ENCODE measurements around the gene PRH2. TPM values are rescaled to one million over a fixed set of nuclear protein-coding genes. Genes with fewer than 3 reads are reported as not detected.

PRH2 gene
- polyA plus RNA-seq, 1 donor from 2014 or later, result not detected

GRCh38 chr12:10940389-10940788 is 11.4 kb downstream of the PRH2 start:
- H3K27ac Mint-ChIP-seq, result no peak overlapping the region
- H3K9me3 Mint-ChIP-seq, result peaks cover 0 to 4% (median 0%) of the 10 kb centered on the region in 3 donors
- no peak overlapping the region for H3K4me3 Mint-ChIP-seq
- H3K27me3 Mint-ChIP-seq, result no peaks in the 10 kb centered on the region
- H3K36me3 Mint-ChIP-seq, result peaks cover 7% of the 10 kb centered on the region
- H3K4me1 Mint-ChIP-seq, result peaks cover 2 to 3% (median 3%) of the 10 kb centered on the region in 3 donors

- peaks cover 7% of the 10 kb centered on the region for H3K36me3 Mint-ChIP-seq
- H3K4me3 Mint-ChIP-seq, result no peak overlapping the region
- peaks cover 2 to 3% (median 3%) of the 10 kb centered on the region in 3 donors for H3K4me1 Mint-ChIP-seq
- H3K9me3 Mint-ChIP-seq, result peaks cover 0 to 4% (median 0%) of the 10 kb centered on the region in 3 donors
- H3K27ac Mint-ChIP-seq, result no peak overlapping the region
- no peaks in the 10 kb centered on the region for H3K27me3 Mint-ChIP-seq
Measured at GRCh38 chr12:10941369-10941768, 12.3 kb downstream of the PRH2 start.

DNA sequence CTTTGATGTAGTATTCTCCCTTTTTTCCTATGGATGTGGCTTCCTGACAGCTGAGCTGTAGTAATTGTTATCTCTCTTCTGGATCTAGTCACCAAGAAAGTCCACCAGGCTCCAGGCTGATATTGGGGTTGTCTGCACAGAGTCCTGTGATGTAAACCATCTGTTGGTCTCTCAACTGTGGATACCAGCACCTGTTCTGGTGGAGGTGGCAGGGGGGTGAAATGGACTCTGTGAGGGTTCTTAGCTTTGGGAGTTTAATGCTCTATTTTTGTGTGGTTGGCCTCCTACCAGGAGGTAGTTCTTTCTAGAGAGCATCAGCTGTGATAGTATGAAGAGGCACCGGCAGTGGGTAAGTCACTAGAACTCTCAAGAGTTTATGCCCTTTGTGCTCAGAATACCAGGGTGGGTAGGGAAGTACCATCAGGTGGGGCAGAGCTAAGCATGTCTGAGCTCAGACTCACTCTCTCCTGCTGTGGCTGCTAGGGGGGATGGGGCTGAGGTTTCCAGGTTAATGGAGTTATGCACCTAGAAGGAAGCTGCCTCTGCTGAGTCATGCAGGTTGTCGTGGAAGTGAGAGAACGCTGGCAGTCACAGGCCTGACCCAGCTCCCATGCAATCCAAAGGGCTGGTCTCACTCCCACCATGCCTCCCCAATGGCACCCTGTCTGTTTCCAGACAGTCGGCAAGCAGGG is 13.0 kb downstream of the PRH2 start:
- Mint-ChIP-seq H3K27me3 (no peaks in the 10 kb centered on the region), H3K9me3 (peaks cover 0 to 4% (median 2%) of the 10 kb centered on the region in 3 donors), H3K4me1 (peaks cover 2 to 3% (median 3%) of the 10 kb centered on the region in 3 donors), H3K36me3 (peaks cover 7% of the 10 kb centered on the region), H3K4me3 (no peak overlapping the region), H3K27ac (no peak overlapping the region)

- H3K9me3 Mint-ChIP-seq, result peaks cover 0 to 7% (median 4%) of the 10 kb centered on the region in 3 donors
Measured at GRCh38 chr12:10943167-10943566, 14.1 kb downstream of the PRH2 start.

DNA sequence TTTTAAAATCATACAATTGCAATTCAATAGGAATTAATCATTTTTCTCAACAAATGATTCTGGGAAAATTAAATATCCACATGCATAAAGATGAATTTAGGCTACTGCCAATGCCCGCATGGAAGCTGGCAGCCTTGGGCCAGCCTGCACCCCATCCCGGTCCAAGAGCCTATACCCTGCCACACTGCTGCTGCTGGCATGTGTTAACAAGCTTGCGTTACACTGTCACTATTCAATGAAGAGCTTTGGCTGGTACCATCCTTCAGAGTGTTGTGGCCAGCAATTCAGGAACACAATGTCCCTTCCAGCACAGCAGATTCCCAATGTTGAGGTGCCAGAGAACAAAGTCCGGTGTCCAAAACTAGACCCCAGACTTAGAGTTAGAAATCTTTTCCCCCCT is 23.6 kb downstream of the PRH2 start:
- H3K4me1 Mint-ChIP-seq, result peaks cover 0 to 10% (median 7%) of the 10 kb centered on the region in 3 donors
- H3K4me3 Mint-ChIP-seq, result no peak overlapping the region
- no peaks in the 10 kb centered on the region for H3K27me3 Mint-ChIP-seq
- peaks cover 7 to 21% (median 9%) of the 10 kb centered on the region in 3 donors for H3K9me3 Mint-ChIP-seq
- no peak overlapping the region for H3K27ac Mint-ChIP-seq
- H3K36me3 Mint-ChIP-seq, result peaks cover 34% of the 10 kb centered on the region

More at GRCh38 chr12:10943167-10943566, 14.1 kb downstream of the PRH2 start:
- peaks cover 7% of the 10 kb centered on the region for H3K36me3 Mint-ChIP-seq
- H3K4me1 Mint-ChIP-seq, result peaks cover 2 to 3% (median 3%) of the 10 kb centered on the region in 3 donors
- no peak overlapping the region for H3K4me3 Mint-ChIP-seq
- H3K27ac Mint-ChIP-seq, result no peak overlapping the region
- no peaks in the 10 kb centered on the region for H3K27me3 Mint-ChIP-seq

DNA sequence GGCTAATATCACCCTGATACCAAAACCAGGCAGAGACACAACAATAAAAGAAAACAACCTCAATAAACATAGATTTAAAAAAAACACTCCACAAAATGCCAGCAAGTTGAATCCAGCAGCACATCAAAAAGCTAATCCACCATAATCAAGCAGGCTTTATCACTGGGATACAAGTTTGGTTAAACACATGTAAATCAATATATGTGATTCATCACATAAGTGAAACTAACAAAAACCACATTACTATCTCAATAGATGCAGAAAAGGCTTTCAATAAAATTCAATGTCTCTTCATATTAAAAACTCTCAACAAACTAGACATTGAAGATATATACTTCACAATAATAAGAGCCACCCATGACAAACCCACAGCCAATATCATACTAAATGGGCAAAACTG is 27.0 kb downstream of the PRH2 start:
- peaks cover 5 to 12% (median 10%) of the 10 kb centered on the region in 3 donors for H3K4me1 Mint-ChIP-seq
- peaks cover 26% of the 10 kb centered on the region for H3K36me3 Mint-ChIP-seq
- peak overlapping the region in 1 of 4 donors; percentile 4 for H3K4me3 Mint-ChIP-seq
- peaks cover 5 to 18% (median 6%) of the 10 kb centered on the region in 3 donors for H3K9me3 Mint-ChIP-seq
- H3K27me3 Mint-ChIP-seq, result no peaks in the 10 kb centered on the region
- H3K27ac Mint-ChIP-seq, result no peak overlapping the region

- H3K9me3 Mint-ChIP-seq, result peaks cover 4 to 18% (median 5%) of the 10 kb centered on the region in 3 donors
- H3K27ac Mint-ChIP-seq, result no peak overlapping the region
- no peaks in the 10 kb centered on the region for H3K27me3 Mint-ChIP-seq
- peaks cover 12 to 13% (median 12%) of the 10 kb centered on the region in 3 donors for H3K4me1 Mint-ChIP-seq
- no peak overlapping the region for H3K4me3 Mint-ChIP-seq
- peaks cover 23% of the 10 kb centered on the region for H3K36me3 Mint-ChIP-seq
Measured at GRCh38 chr12:10957741-10958140, 28.7 kb downstream of the PRH2 start.

GRCh38 chr12:10959804-10960203 is 30.8 kb downstream of the PRH2 start:
- H3K27ac Mint-ChIP-seq, result no peak overlapping the region
- H3K9me3 Mint-ChIP-seq, result peaks cover 2 to 11% (median 4%) of the 10 kb centered on the region in 3 donors
- peaks cover 16% of the 10 kb centered on the region for H3K36me3 Mint-ChIP-seq
- H3K4me1 Mint-ChIP-seq, result peaks cover 8 to 16% (median 12%) of the 10 kb centered on the region in 3 donors
- no peak overlapping the region for H3K4me3 Mint-ChIP-seq
- H3K27me3 Mint-ChIP-seq, result no peaks in the 10 kb centered on the region

DNA sequence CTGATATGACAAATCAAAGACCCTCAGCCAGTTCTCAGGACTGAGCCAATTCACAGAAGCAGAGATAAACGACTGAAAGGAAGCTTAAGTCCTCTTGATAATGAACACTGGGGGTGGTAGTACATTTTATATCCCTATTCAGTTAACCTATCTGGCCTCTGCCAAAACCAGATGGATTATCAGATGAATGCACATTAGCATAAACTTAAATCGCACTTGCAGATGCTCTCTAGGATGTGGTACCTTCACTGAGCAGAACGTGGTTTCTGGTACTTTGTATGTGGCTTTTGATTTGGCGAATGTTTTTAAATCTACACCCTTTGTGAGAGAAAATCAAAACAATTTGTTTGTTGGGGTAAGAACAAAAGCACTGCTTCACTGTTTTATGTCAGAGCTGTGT is 31.2 kb downstream of the PRH2 start:
- Mint-ChIP-seq H3K4me1 (peaks cover 9 to 17% (median 12%) of the 10 kb centered on the region in 3 donors), H3K9me3 (peaks cover 2 to 8% (median 2%) of the 10 kb centered on the region in 3 donors), H3K27ac (no peak overlapping the region), H3K4me3 (no peak overlapping the region), H3K27me3 (no peaks in the 10 kb centered on the region), H3K36me3 (peaks cover 14% of the 10 kb centered on the region)

- H3K36me3 Mint-ChIP-seq, result no peaks in the 10 kb centered on the region
Measured at GRCh38 chr12:10965476-10965875, 36.4 kb downstream of the PRH2 start.

GRCh38 chr12:10966314-10966713 is 37.3 kb downstream of the PRH2 start:
- H3K4me3 Mint-ChIP-seq, result no peak overlapping the region
- no peaks in the 10 kb centered on the region for H3K27me3 Mint-ChIP-seq
- H3K27ac Mint-ChIP-seq, result peak overlapping the region in 1 of 3 donors; percentile 4
- peaks cover 10 to 14% (median 10%) of the 10 kb centered on the region in 3 donors for H3K4me1 Mint-ChIP-seq
- no peaks in the 10 kb centered on the region for H3K36me3 Mint-ChIP-seq
- H3K9me3 Mint-ChIP-seq, result peaks cover 0 to 2% (median 0%) of the 10 kb centered on the region in 3 donors

More at GRCh38 chr12:10965476-10965875, 36.4 kb downstream of the PRH2 start:
- Mint-ChIP-seq H3K27ac (no peak overlapping the region), H3K4me3 (no peak overlapping the region), H3K4me1 (peaks cover 10 to 14% (median 11%) of the 10 kb centered on the region in 3 donors), H3K9me3 (peaks cover 0 to 2% (median 0%) of the 10 kb centered on the region in 3 donors), H3K27me3 (no peaks in the 10 kb centered on the region)

DNA sequence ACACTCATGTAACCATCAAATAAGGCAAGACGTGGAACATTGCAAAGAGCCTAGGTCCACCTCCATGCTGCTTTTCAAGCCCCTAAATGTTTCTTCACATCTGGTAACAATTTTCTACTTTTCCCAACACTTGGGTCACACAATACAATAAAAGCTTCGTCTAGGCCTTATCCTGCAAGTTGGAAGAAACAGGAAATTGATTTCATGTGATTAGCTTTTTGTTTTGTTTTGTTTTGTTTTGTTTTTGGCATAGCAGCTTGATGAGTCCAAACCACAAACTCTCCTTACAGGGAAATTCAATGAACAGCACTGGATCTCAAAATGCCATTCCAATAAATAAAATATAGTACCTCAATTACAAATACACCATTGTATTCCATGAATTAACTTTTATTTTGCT is 38.4 kb downstream of the PRH2 start:
- Mint-ChIP-seq H3K4me3 (no peak overlapping the region), H3K27ac (no peak overlapping the region), H3K36me3 (no peaks in the 10 kb centered on the region), H3K4me1 (peaks cover 4 to 14% (median 7%) of the 10 kb centered on the region in 3 donors), H3K9me3 (peaks cover 0 to 2% (median 0%) of the 10 kb centered on the region in 3 donors), H3K27me3 (no peaks in the 10 kb centered on the region)

GRCh38 chr12:10968765-10969456 is 39.9 kb downstream of the PRH2 start:
- no peak overlapping the region for H3K4me3 Mint-ChIP-seq
- peaks cover 0 to 2% (median 0%) of the 10 kb centered on the region in 3 donors for H3K9me3 Mint-ChIP-seq
- H3K27me3 Mint-ChIP-seq, result no peaks in the 10 kb centered on the region
- no peaks in the 10 kb centered on the region for H3K36me3 Mint-ChIP-seq
- H3K27ac Mint-ChIP-seq, result no peak overlapping the region
- H3K4me1 Mint-ChIP-seq, result peaks cover 4 to 14% (median 7%) of the 10 kb centered on the region in 3 donors

DNA sequence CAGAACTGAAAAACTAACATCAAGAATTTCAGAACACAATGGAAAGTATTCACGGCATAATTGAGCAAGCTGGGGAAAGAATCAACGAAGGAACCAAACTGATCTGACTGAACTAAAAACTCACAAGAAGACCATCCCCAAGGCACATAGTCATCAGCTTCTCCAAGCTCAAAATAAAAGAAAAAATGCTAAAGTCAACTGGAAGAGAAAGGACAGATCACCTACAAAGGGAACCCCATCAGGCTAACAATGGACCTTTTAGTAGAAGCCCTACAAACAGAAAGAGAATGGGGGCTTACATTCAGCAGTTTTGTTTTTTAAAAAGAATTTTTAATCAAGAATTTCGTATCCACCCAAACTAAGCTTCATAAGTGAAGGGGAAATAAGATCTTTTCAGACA is 45.9 kb downstream of the PRH2 start:
- H3K9me3 Mint-ChIP-seq, result peaks cover 0 to 3% (median 0%) of the 10 kb centered on the region in 3 donors
- no peak overlapping the region for H3K4me3 Mint-ChIP-seq
- no peaks in the 10 kb centered on the region for H3K27me3 Mint-ChIP-seq
- H3K4me1 Mint-ChIP-seq, result peaks cover 0 to 17% (median 5%) of the 10 kb centered on the region in 3 donors
- peaks cover 2% of the 10 kb centered on the region for H3K36me3 Mint-ChIP-seq
- H3K27ac Mint-ChIP-seq, result no peak overlapping the region

DNA sequence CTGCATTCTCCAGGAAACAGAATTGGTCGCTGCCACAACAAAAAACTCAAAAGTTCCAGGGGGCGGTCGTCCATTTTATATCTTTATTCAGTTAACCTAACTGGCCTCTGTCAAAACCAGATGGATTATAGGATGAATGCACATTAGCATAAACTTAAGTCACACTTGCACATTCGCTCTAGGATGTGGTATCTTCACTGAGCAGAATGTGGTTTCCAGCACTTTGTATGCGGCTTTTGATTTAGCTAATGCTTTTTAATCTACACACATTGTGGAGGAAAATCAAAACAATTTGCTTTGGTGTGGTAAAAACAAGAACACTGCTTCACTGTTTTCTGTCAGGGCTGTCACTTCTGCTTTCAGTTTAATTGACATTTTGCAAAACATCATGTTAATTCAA is 53.2 kb downstream of the PRH2 start:
- no peaks in the 10 kb centered on the region for H3K27me3 Mint-ChIP-seq
- peaks cover 2% of the 10 kb centered on the region for H3K36me3 Mint-ChIP-seq
- no peak overlapping the region for H3K4me3 Mint-ChIP-seq
- H3K4me1 Mint-ChIP-seq, result peaks cover 0 to 25% (median 6%) of the 10 kb centered on the region in 3 donors
- H3K9me3 Mint-ChIP-seq, result peaks cover 0 to 2% (median 0%) of the 10 kb centered on the region in 3 donors
- H3K27ac Mint-ChIP-seq, result no peak overlapping the region
